SW 1271 (cell line): Measurements from ENCODE around the gene UBE2L5.

Source experiments
- DNase-seq, 2 experiments: peaks; one replicate each; lab custom pipeline; 2025; lab: John Stamatoyannopoulos, UW

The UBE2L5 gene

DNA sequence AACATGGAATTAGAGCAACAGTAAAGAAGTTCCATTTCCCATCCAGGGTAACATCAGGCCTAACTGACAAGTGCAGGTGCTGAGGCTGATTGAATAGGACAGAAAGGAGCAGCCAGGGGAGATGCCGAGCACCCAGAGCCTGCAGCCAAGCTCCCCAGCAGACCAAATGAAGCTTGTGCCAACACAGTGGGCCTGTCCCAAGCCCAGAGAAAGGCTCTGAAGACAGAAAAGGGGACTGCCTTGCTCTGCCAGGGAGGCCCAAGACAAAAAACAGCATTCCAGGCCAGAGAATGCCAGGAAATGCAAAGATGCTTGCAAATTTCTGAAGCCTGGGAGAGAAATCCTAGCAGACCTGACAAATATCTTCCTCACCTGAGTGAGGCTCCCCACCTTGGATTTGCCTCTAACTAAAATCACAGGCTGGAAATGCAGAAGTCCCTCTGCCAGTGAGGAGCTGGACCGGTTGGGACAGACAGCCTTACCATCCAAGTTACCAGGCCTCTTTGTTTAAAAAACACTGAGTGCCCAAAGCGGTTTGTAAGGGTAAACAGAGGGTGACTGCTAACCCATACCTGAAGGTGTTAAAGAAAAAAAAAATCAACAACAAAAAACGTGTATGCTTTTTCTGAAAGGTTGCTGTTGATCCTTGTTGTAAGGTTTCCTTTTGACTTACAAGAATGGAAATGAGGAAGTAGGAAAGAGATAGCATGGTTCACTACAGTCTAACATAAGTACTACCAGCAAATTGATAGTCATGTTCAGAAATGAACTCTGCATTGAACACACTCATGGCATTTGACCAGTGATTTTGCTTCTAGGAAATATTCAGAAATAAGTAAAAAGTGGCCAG is 55.3 kb downstream of the UBE2L5 start:
- DNase-seq = no peak
